Mesenchymal stem cell (in vitro differentiated cells and primary cell): ENCODE data around the gene EEF1A2.

Experiments used
- DNase-seq: peaks from one replicate; pipeline ENCODE4 v3.0.0-alpha.2; 2013
- H2AFZ ChIP-seq: one replicate; pipeline ENCODE4 v1.6.1; 2013; ENCODE audit warnings: low read depth, mild to moderate bottlenecking, control low read depth, inconsistent platforms, low read length, moderate library complexity
- H2AK5ac ChIP-seq: 2 replicates; pipeline ENCODE4 v1.6.1; 2013; ENCODE audit warnings: low read length, moderate library complexity, mild to moderate bottlenecking, inconsistent platforms; ENCODE audit not compliant: severe bottlenecking
- H2BK120ac ChIP-seq: one replicate; pipeline ENCODE4 v1.6.1; 2013; ENCODE audit warnings: low read depth, mild to moderate bottlenecking, inconsistent platforms, low read length, moderate library complexity
- H2BK12ac ChIP-seq, 2 experiments: one replicate each; pipeline ENCODE4 v1.6.1; 2013; ENCODE audit warnings: inconsistent platforms in 2 of 2, low read length in 2 of 2, mild to moderate bottlenecking in 2 of 2, moderate library complexity in 2 of 2, control low read depth in 1 of 2
- H2BK15ac ChIP-seq: one replicate; pipeline ENCODE4 v1.6.1; 2013; ENCODE audit warnings: mild to moderate bottlenecking, low read depth, inconsistent platforms; ENCODE audit not compliant: poor library complexity, severe bottlenecking
- H2BK5ac ChIP-seq: 2 replicates; pipeline ENCODE4 v1.6.1; 2013; ENCODE audit warnings: low read depth, mild to moderate bottlenecking, low read length, control low read depth, inconsistent platforms; ENCODE audit not compliant: poor library complexity, severe bottlenecking
- H3K14ac ChIP-seq, 2 experiments: one replicate each; pipeline ENCODE4 v1.6.1; 2013; ENCODE audit warnings: inconsistent platforms in 2 of 2, low read length in 2 of 2, control low read depth in 1 of 2, mild to moderate bottlenecking in 1 of 2, moderate library complexity in 1 of 2
- H3K18ac ChIP-seq, 2 experiments: one replicate each; pipeline ENCODE4 v1.6.1; 2013; ENCODE audit warnings: inconsistent platforms in 2 of 2, low read length in 2 of 2, control low read depth in 1 of 2, low read depth in 1 of 2, mild to moderate bottlenecking in 1 of 2
- H3K23ac ChIP-seq, 2 experiments: one replicate each; pipeline ENCODE4 v1.6.1; 2013; ENCODE audit warnings: inconsistent platforms in 2 of 2, low read length in 2 of 2, mild to moderate bottlenecking in 2 of 2, moderate library complexity in 2 of 2, control low read depth in 1 of 2
- H3K27ac ChIP-seq: 2 replicates; pipeline ENCODE4 v1.5.1; 2013; ENCODE audit warnings: mild to moderate bottlenecking, moderate library complexity, low read length, control low read depth, inconsistent platforms; ENCODE audit not compliant: poor library complexity, severe bottlenecking
- H3K27me3 ChIP-seq, 2 experiments: 2 replicates each; pipeline versions ENCODE4 v1.6.1 to v1.7.0; 2013; ENCODE audit warnings: low read length in 2 of 2, mild to moderate bottlenecking in 2 of 2, moderate library complexity in 2 of 2, control low read depth in 1 of 2, inconsistent platforms in 1 of 2; ENCODE audit not compliant: control insufficient read depth in 1 of 2, insufficient read depth in 1 of 2
- H3K36me3 ChIP-seq, 2 experiments: 2 replicates each; pipeline versions ENCODE4 v1.6.1 to v1.7.0; 2013; ENCODE audit warnings: low read length in 2 of 2, control low read depth in 1 of 2, inconsistent platforms in 1 of 2, low read depth in 1 of 2, mild to moderate bottlenecking in 1 of 2; ENCODE audit not compliant: insufficient read depth in 2 of 2, control insufficient read depth in 1 of 2
- H3K4ac ChIP-seq, 2 experiments: one replicate each; pipeline ENCODE4 v1.6.1; 2013; ENCODE audit warnings: inconsistent platforms in 2 of 2, low read length in 2 of 2, mild to moderate bottlenecking in 2 of 2, moderate library complexity in 2 of 2, control low read depth in 1 of 2, low read depth in 1 of 2
- H3K4me1 ChIP-seq: 2 replicates; pipeline ENCODE4 v1.6.1; 2013; ENCODE audit warnings: low read depth, low read length, control low read depth; ENCODE audit not compliant: control insufficient read depth, insufficient read depth
- H3K4me2 ChIP-seq: 2 replicates; pipeline ENCODE4 v1.6.1; 2013; ENCODE audit warnings: low read length, mild to moderate bottlenecking, inconsistent platforms; ENCODE audit not compliant: poor library complexity, severe bottlenecking
- H3K4me3 ChIP-seq, 2 experiments: 2 replicates each; pipeline versions ENCODE4 v1.5.1 to v1.7.0; 2013; ENCODE audit warnings: low read length in 2 of 2, mild to moderate bottlenecking in 2 of 2, control low read depth in 1 of 2, low read depth in 1 of 2; ENCODE audit not compliant: insufficient read depth in 1 of 2
- H3K79me1 ChIP-seq: replicated peaks from 2 replicates; pipeline ENCODE4 v1.6.1; 2013; ENCODE audit warnings: mild to moderate bottlenecking, control low read depth, low read length, inconsistent platforms; ENCODE audit not compliant: poor library complexity, severe bottlenecking
- H3K9ac ChIP-seq: 2 replicates; pipeline ENCODE4 v1.7.0; 2013; ENCODE audit warnings: mild to moderate bottlenecking, low read length, moderate library complexity
- H3K9me3 ChIP-seq: 2 replicates; pipeline ENCODE4 v1.7.0; 2013; ENCODE audit warnings: mild to moderate bottlenecking, low read length; ENCODE audit not compliant: control insufficient read depth
- H4K8ac ChIP-seq: one replicate; pipeline ENCODE4 v1.6.1; 2013; ENCODE audit warnings: inconsistent platforms, mild to moderate bottlenecking, low read length, moderate library complexity
- H4K91ac ChIP-seq: one replicate; pipeline ENCODE4 v1.6.1; 2013; ENCODE audit warnings: mild to moderate bottlenecking, low read length, inconsistent platforms
- WGBS: methylation state at CpG from one replicate; pipeline ENCODE4 v1.1.7; 2013; ENCODE audit warnings: mixed read lengths; 5-methylcytosine and 5-hydroxymethylcytosine counted together

EEF1A2 gene

GRCh38 chr20:63455568-63455859 lies 43.4 kb downstream of the EEF1A2 start:
- DNase-seq = no peak
- no peak overlapping the region for H3K4me3 ChIP-seq
- peaks cover 7% of the 10 kb centered on the region for H3K4me1 ChIP-seq
- H3K27me3 ChIP-seq = peaks cover 24 to 83% of the 10 kb centered on the region in 2 experiments
- no peak overlapping the region for H2BK120ac ChIP-seq
- no peak overlapping the region for H3K4ac ChIP-seq
- no peak overlapping the region for H2AK5ac ChIP-seq
- no peak overlapping the region for H2BK5ac ChIP-seq
- no peak overlapping the region for H3K4me2 ChIP-seq
- no peak overlapping the region for H3K14ac ChIP-seq
- H3K36me3 ChIP-seq = no peaks in the 10 kb centered on the region
- H3K9me3 ChIP-seq = no peaks in the 10 kb centered on the region
- H3K18ac ChIP-seq = no peak overlapping the region
- H3K27ac ChIP-seq = no peak overlapping the region
- 95% methylated on average over 3 of the region's 10 CpGs for WGBS
- no peak overlapping the region for H2BK15ac ChIP-seq
- H2AFZ ChIP-seq = no peak overlapping the region
- H4K8ac ChIP-seq = no peak overlapping the region
- H3K9ac ChIP-seq = no peak overlapping the region
- H3K79me1 ChIP-seq = no peaks in the 10 kb centered on the region
- H3K23ac ChIP-seq = no peak overlapping the region
- no peak overlapping the region for H4K91ac ChIP-seq
- no peak overlapping the region for H2BK12ac ChIP-seq

GRCh38 chr20:63454731-63455567 lies 43.9 kb downstream of the EEF1A2 start:
- peak overlapping the region; percentile 12 for H4K91ac ChIP-seq
- H3K14ac ChIP-seq = no peak overlapping the region
- no peak overlapping the region for H2AK5ac ChIP-seq
- no peaks in the 10 kb centered on the region for H3K9me3 ChIP-seq
- 75% methylated on average over 34 of the region's 35 CpGs for WGBS
- H3K27me3 ChIP-seq = peaks cover 24 to 78% of the 10 kb centered on the region in 2 experiments
- H3K18ac ChIP-seq = no peak overlapping the region
- H3K23ac ChIP-seq = no peak overlapping the region
- H2BK12ac ChIP-seq = no peak overlapping the region
- H2BK5ac ChIP-seq = no peak overlapping the region
- H2AFZ ChIP-seq = no peak overlapping the region
- no peaks in the 10 kb centered on the region for H3K36me3 ChIP-seq
- no peak overlapping the region for H2BK120ac ChIP-seq
- H2BK15ac ChIP-seq = no peak overlapping the region
- no peak overlapping the region for H3K9ac ChIP-seq
- DNase-seq = no peak
- no peaks in the 10 kb centered on the region for H3K79me1 ChIP-seq
- no peak overlapping the region for H3K4ac ChIP-seq
- peaks cover 7% of the 10 kb centered on the region for H3K4me1 ChIP-seq
- no peak overlapping the region for H3K27ac ChIP-seq
- H4K8ac ChIP-seq = no peak overlapping the region
- H3K4me2 ChIP-seq = no peak overlapping the region
- no peak overlapping the region for H3K4me3 ChIP-seq

- no peaks in the 10 kb centered on the region for H3K36me3 ChIP-seq
- H3K4me1 ChIP-seq = peaks cover 7% of the 10 kb centered on the region
- H3K4ac ChIP-seq = no peak overlapping the region
- H2BK120ac ChIP-seq = no peak overlapping the region
- H3K9ac ChIP-seq = no peak overlapping the region
- no peak overlapping the region for H4K91ac ChIP-seq
- H3K14ac ChIP-seq = no peak overlapping the region
- no peak overlapping the region for H3K18ac ChIP-seq
- H3K4me3 ChIP-seq = peak overlapping the region in 1 of 2 experiments; percentile 26
- no peak for DNase-seq
- no peak overlapping the region for H2BK12ac ChIP-seq
- 81% methylated on average over 43 of the region's 46 CpGs for WGBS
- no peak overlapping the region for H3K4me2 ChIP-seq
- H4K8ac ChIP-seq = no peak overlapping the region
- no peak overlapping the region for H2AFZ ChIP-seq
- H2BK15ac ChIP-seq = no peak overlapping the region
- no peak overlapping the region for H2AK5ac ChIP-seq
- H3K27ac ChIP-seq = no peak overlapping the region
- H2BK5ac ChIP-seq = no peak overlapping the region
- H3K9me3 ChIP-seq = no peaks in the 10 kb centered on the region
- H3K23ac ChIP-seq = no peak overlapping the region
- peaks cover 24 to 77% of the 10 kb centered on the region in 2 experiments for H3K27me3 ChIP-seq
- no peaks in the 10 kb centered on the region for H3K79me1 ChIP-seq
Measured at GRCh38 chr20:63452821-63453523, 45.9 kb downstream of the EEF1A2 start.

GRCh38 chr20:63452341-63452740 lies 46.5 kb downstream of the EEF1A2 start:
- Histone ChIP-seq H2AK5ac (no peak overlapping the region), H3K4ac (no peak overlapping the region), H2AFZ (no peak overlapping the region), H3K4me2 (no peak overlapping the region), H4K8ac (no peak overlapping the region), H3K18ac (no peak overlapping the region), H2BK15ac (no peak overlapping the region), H3K23ac (no peak overlapping the region), H3K27ac (no peak overlapping the region), H3K36me3 (no peaks in the 10 kb centered on the region), H3K27me3 (peaks cover 24 to 75% of the 10 kb centered on the region in 2 experiments), H2BK5ac (no peak overlapping the region), H3K4me1 (peaks cover 2% of the 10 kb centered on the region), H3K9me3 (no peaks in the 10 kb centered on the region), H2BK12ac (no peak overlapping the region), H3K14ac (no peak overlapping the region), H4K91ac (no peak overlapping the region), H3K9ac (no peak overlapping the region), H3K4me3 (no peak overlapping the region), H3K79me1 (no peaks in the 10 kb centered on the region), H2BK120ac (no peak overlapping the region)
- DNase-seq = no peak
- 92% methylated on average over 20 of the region's 20 CpGs for WGBS
